HepG2 (cell line): ENCODE results near the gene DCTN2.
"Not testable (repeated sequence)": the region's sequence is repeated elsewhere in the genome, so short reads cannot be mapped to it uniquely, and the experiment has no call there.

ENCODE experiments used
- FOXP1 ChIP-seq, 2 experiments: fragments of 450-650 bp in 1 of 2; IDR thresholded peaks; 2 replicates each; pipeline ENCODE4 v1.6.1; 2017 to 2018; ENCODE audit warnings: antibody characterized with exemption in 1 of 2
- POLR2AphosphoS5 ChIP-seq: IDR thresholded peaks from 2 replicates; pipeline ENCODE4 v1.6.1; 2012; ENCODE audit warnings: low read depth, low read length
- TCF7L2 ChIP-seq: IDR thresholded peaks from 2 replicates; pipeline ENCODE4 v1.6.1; 2011; ENCODE audit warnings: mild to moderate bottlenecking, low read depth, low read length, moderate library complexity
- TF ChIP-seq, protein P1 (sequence below): sonication (generic); formaldehyde crosslinking; IDR thresholded peaks from 2 replicates; pipeline ENCODE4 v1.5.0; 2020; ENCODE audit warnings: mild to moderate bottlenecking, missing genetic modification reagents, moderate library complexity
- TF ChIP-seq, protein P2 (sequence below): sonication (generic); formaldehyde crosslinking; IDR thresholded peaks from 2 replicates; pipeline ENCODE4 v1.4.0; 2020; ENCODE audit warnings: missing genetic modification reagents
- TF ChIP-seq, protein P3 (sequence below), 2 experiments: IDR thresholded peaks; 2 replicates each; pipeline ENCODE4 v1.6.1; 2011 to 2012; ENCODE audit warnings: low read length in 2 of 2, borderline replicate concordance in 1 of 2, low read depth in 1 of 2, mild to moderate bottlenecking in 1 of 2, moderate library complexity in 1 of 2

DNA sequence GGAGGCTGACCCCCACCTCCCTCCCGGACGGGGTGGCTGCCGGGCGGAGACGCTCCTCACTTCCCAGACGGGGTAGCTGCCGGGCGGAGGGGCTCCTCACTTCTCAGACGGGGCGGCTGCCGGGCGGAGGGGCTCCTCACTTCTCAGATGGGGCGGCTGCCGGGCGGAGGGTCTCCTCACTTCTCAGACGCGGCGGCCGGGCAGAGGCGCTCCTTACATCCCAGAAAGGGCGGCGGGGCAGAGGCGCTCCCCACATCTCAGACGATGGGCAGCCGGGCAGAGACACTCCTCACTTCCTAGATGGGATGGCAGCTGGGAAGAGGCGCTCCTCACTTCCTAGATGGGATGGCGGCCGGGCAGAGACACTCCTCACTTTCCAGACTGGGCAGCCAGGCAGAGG, 39.2 kb downstream of the DCTN2 start:
- TF ChIP-seq, protein P1, sequence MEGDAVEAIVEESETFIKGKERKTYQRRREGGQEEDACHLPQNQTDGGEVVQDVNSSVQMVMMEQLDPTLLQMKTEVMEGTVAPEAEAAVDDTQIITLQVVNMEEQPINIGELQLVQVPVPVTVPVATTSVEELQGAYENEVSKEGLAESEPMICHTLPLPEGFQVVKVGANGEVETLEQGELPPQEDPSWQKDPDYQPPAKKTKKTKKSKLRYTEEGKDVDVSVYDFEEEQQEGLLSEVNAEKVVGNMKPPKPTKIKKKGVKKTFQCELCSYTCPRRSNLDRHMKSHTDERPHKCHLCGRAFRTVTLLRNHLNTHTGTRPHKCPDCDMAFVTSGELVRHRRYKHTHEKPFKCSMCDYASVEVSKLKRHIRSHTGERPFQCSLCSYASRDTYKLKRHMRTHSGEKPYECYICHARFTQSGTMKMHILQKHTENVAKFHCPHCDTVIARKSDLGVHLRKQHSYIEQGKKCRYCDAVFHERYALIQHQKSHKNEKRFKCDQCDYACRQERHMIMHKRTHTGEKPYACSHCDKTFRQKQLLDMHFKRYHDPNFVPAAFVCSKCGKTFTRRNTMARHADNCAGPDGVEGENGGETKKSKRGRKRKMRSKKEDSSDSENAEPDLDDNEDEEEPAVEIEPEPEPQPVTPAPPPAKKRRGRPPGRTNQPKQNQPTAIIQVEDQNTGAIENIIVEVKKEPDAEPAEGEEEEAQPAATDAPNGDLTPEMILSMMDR (CRISPR knock-in tag): not testable (repeated sequence)
- not testable (repeated sequence) for TF ChIP-seq POLR2AphosphoS5; TCF7L2; FOXP1 (IDR thresholded peaks at IDR 0.05); FOXP1 (CRISPR knock-in tag; IDR thresholded peaks at IDR 0.05)
- TF ChIP-seq, protein P2, sequence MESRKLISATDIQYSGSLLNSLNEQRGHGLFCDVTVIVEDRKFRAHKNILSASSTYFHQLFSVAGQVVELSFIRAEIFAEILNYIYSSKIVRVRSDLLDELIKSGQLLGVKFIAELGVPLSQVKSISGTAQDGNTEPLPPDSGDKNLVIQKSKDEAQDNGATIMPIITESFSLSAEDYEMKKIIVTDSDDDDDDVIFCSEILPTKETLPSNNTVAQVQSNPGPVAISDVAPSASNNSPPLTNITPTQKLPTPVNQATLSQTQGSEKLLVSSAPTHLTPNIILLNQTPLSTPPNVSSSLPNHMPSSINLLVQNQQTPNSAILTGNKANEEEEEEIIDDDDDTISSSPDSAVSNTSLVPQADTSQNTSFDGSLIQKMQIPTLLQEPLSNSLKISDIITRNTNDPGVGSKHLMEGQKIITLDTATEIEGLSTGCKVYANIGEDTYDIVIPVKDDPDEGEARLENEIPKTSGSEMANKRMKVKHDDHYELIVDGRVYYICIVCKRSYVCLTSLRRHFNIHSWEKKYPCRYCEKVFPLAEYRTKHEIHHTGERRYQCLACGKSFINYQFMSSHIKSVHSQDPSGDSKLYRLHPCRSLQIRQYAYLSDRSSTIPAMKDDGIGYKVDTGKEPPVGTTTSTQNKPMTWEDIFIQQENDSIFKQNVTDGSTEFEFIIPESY (CRISPR knock-in tag): not testable (repeated sequence)
- TF ChIP-seq, protein P3, sequence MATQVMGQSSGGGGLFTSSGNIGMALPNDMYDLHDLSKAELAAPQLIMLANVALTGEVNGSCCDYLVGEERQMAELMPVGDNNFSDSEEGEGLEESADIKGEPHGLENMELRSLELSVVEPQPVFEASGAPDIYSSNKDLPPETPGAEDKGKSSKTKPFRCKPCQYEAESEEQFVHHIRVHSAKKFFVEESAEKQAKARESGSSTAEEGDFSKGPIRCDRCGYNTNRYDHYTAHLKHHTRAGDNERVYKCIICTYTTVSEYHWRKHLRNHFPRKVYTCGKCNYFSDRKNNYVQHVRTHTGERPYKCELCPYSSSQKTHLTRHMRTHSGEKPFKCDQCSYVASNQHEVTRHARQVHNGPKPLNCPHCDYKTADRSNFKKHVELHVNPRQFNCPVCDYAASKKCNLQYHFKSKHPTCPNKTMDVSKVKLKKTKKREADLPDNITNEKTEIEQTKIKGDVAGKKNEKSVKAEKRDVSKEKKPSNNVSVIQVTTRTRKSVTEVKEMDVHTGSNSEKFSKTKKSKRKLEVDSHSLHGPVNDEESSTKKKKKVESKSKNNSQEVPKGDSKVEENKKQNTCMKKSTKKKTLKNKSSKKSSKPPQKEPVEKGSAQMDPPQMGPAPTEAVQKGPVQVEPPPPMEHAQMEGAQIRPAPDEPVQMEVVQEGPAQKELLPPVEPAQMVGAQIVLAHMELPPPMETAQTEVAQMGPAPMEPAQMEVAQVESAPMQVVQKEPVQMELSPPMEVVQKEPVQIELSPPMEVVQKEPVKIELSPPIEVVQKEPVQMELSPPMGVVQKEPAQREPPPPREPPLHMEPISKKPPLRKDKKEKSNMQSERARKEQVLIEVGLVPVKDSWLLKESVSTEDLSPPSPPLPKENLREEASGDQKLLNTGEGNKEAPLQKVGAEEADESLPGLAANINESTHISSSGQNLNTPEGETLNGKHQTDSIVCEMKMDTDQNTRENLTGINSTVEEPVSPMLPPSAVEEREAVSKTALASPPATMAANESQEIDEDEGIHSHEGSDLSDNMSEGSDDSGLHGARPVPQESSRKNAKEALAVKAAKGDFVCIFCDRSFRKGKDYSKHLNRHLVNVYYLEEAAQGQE (IDR thresholded peaks at IDR 0.05; ENCODE audit: borderline replicate concordance in 1 of 2, low read depth in 1 of 2, low read length in 2 of 2): not testable (repeated sequence)
